Measurements from ENCODE around the gene PPP2R1A.
"Not testable (repeated sequence)": the region's sequence is repeated elsewhere in the genome, so short reads cannot be mapped to it uniquely, and the experiment has no call there.

Gene PPP2R1A

DNA sequence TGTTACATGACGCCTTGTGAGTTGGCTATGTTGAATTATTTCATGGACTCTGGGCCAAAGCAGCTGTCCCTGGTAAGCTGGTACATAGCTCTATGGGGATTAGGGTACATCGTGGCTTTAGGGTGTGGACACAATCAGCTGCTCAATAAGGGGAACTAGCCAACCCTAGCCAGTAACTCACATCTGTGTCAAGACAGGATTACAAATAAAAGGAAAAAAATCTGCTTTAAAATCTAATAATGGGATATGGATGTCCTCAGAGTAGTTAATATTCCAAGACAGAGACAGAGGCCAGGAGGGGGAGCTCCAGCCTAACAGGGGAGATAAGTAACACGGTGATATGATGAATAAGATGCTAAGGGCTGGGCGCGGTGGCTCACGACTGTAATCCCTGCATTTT lies 58.4 kb downstream of the PPP2R1A start:
- DNase-seq = peak; percentile 18

GRCh38 chr19:52258426-52258825 lies 68.6 kb downstream of the PPP2R1A start:
- no peak for DNase-seq

DNA sequence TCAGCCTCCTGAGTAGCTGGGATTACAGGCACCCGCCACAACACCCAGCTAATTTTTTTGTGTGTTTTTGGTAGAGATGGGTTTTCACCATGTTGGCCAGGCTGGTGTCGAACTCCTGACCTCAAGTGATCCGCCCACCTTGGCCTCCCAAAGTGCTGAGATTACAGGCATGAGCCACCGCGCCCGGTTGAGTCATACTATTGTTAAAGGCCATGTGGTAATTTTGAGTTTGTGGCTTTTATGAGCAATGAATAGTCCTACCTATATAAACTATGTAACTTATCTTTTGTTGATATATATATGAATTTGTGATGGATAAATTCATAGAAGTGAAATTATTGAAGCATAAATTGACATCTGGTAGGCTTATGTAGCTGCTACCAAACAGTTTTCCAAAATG lies 75.7 kb downstream of the PPP2R1A start:
- not testable (repeated sequence) for DNase-seq

- peak; percentile 93 for DNase-seq
Measured at GRCh38 chr19:52269338-52270261, 79.7 kb downstream of the PPP2R1A start, which contains the start of gene ZNF766. TSS of gene ZNF766 (plus strand) at chr19:52269587. CDS start at chr19:52269614, 27 bp downstream.

DNA sequence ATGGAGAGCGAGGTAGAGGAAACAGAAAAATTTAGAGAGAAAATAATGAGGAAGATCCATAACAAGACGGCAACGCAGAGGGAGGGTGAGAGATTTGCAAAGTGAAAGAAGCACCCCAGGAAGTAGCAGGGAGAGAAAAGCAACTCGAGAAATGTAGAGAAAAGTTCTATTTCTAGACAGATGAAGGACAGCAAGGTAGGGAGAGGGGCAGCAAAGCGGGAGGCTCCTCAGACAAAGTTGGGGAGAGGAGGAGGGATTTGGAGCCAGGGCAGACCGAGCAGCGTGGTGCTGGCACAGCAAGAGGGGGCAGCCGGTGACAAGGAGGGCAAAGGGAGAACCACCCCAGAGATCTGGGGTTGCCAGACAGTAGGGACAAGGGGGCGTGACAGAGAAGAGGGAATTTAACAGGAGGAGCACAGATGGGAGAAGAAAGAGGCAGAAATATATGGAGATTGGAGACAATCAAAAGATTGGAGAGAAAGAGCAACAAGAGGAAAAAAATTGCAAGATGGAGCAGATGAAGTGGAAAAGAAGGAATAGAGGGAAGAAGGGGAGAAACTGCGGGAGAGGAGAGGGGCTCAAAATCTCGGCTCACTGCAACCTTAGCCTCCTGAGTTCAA lies 80.5 kb downstream of the PPP2R1A start:
- DNase-seq = no peak

DNA sequence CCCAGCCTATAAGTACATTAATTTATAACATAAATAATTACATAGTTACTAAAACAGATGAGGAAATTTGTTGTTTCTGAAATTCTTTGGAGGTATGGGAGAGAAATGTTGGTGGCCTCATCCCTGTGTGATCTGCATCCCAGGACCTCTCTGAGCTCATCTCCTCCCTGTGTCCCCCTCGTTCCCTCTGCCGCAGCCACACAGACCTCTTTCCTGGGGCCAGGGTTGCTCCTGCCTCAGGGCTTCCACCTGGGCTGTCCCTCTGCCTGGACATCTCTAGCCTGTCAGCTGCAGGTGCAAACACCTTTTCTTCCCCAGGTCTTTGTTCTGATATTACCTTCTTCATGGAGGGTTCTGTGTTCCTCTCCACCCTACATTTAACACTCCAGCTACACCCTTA lies 83.4 kb downstream of the PPP2R1A start:
- DNase-seq = no peak

DNA sequence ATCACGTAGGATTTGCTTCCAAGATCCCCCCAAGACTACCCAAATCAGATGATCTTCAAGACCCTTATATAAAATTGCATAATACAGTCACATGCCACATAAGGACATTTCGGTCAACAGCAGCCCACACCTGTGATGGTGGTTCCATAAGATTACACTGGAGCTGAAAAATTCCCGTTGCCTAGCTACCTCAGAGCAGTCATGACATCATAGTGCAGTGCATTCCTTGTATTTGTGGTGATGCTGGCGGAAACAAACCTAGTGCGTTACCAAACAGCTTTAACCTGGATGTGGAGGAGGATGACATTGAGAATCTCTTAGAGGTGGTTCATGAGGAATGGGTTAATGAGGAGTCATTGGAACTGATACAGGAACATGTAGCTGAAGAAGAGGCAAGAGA lies 84.3 kb downstream of the PPP2R1A start:
- DNase-seq = no peak

DNA sequence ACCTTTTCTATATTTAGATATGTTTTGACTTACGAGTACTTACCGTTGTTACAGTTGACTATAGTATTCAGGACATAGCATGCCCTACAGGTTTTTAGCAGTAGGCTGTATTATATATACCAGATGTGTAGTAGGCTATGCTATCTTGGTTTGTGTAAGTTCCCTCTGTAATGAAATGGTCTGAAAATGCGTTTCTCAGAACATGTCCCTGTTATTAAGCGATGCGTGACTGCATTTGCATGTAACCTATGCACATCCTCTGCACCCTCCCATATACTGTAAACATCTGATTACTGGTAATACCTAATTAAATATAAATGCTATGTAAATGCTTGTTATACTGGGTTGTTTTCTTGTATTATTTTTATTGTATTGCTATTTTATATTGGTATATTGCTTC lies 86.1 kb downstream of the PPP2R1A start:
- DNase-seq = no peak

- no peak for DNase-seq
Measured at GRCh38 chr19:52277471-52277870, 87.6 kb downstream of the PPP2R1A start.

All from NCI-H1436 treated with DMSO at 0.1 percent for 48 hours (cell line).